ENCODE measurements around the gene LYRM9.
"Not testable (repeated sequence)": the region's sequence is repeated elsewhere in the genome, so short reads cannot be mapped to it uniquely, and the experiment has no call there.

The LYRM9 gene

GRCh38 chr17:27892866-27893769 lies at the start of gene LYRM9:
LYRM9 (minus strand) TSS chr17:27893365; CDS start chr17:27882694, 10,671 bp downstream.
- DNase-seq, result peak; percentile 96

- DNase-seq, result no peak
These were observed 47.6 kb upstream of the LYRM9 start for GRCh38 chr17:27940503-27941428.

- DNase-seq, result no peak
These were observed 46.6 kb upstream of the LYRM9 start for GRCh38 chr17:27939474-27940465.

- DNase-seq, result no peak
These were observed 45.7 kb upstream of the LYRM9 start for GRCh38 chr17:27938864-27939263.

- DNase-seq, result no peak
These were observed 45.1 kb upstream of the LYRM9 start for GRCh38 chr17:27938241-27938640.

- DNase-seq, result no peak
These were observed 43.9 kb upstream of the LYRM9 start for GRCh38 chr17:27937025-27937546.

GRCh38 chr17:27930000-27930399 lies 36.8 kb upstream of the LYRM9 start:
- no peak for DNase-seq

- DNase-seq, result no peak
These were observed 35.4 kb upstream of the LYRM9 start for GRCh38 chr17:27928587-27928986.

GRCh38 chr17:27927781-27928180 lies 34.6 kb upstream of the LYRM9 start:
- DNase-seq, result no peak

- DNase-seq, result no peak
These were observed 28.4 kb upstream of the LYRM9 start for GRCh38 chr17:27921599-27921998.

GRCh38 chr17:27921077-27921476 lies 27.9 kb upstream of the LYRM9 start:
- DNase-seq, result no peak

- no peak for DNase-seq
These were observed 27.4 kb upstream of the LYRM9 start for GRCh38 chr17:27920569-27920968.

GRCh38 chr17:27919079-27919478 lies 25.9 kb upstream of the LYRM9 start:
- DNase-seq, result no peak

- no peak for DNase-seq
These were observed 25.3 kb upstream of the LYRM9 start for GRCh38 chr17:27918498-27918897.

- DNase-seq, result no peak
These were observed 23.8 kb upstream of the LYRM9 start for GRCh38 chr17:27917000-27917399.

- DNase-seq, result no peak
These were observed 22.5 kb upstream of the LYRM9 start for GRCh38 chr17:27915709-27916108.

GRCh38 chr17:27914382-27914781 lies 21.2 kb upstream of the LYRM9 start:
- DNase-seq, result no peak

- DNase-seq, result no peak
These were observed 19.8 kb upstream of the LYRM9 start for GRCh38 chr17:27912964-27913363.

GRCh38 chr17:27912299-27912698 lies 19.1 kb upstream of the LYRM9 start:
- not testable (repeated sequence) for DNase-seq

GRCh38 chr17:27907976-27908558 lies 14.9 kb upstream of the LYRM9 start:
- DNase-seq, result no peak

GRCh38 chr17:27906623-27907022 lies 13.5 kb upstream of the LYRM9 start:
- DNase-seq, result no peak

- DNase-seq, result no peak
These were observed 13.0 kb upstream of the LYRM9 start for GRCh38 chr17:27906226-27906580.
